ENCODE measurements around the gene PROK1.
"Not testable (repeated sequence)": the region's sequence is repeated elsewhere in the genome, so short reads cannot be mapped to it uniquely, and the experiment has no call there.

The PROK1 gene

GRCh38 chr1:110434946-110435345 lies 16.0 kb upstream of the PROK1 start:
- no peak for TF ChIP-seq CTCF (IDR thresholded peaks at IDR 0.05; ENCODE audit: insufficient read depth, missing control alignments)

GRCh38 chr1:110436635-110437034 lies 14.3 kb upstream of the PROK1 start:
- DNase-seq (ENCODE audit: insufficient read length, low spot score) = no peak
- TF ChIP-seq CTCF (IDR thresholded peaks at IDR 0.05; ENCODE audit: insufficient read depth, missing control alignments) = no peak

More at GRCh38 chr1:110434946-110435345, 16.0 kb upstream of the PROK1 start:
- DNase-seq (ENCODE audit: insufficient read length, low spot score) = no peak
- no peak for FAIRE-seq

GRCh38 chr1:110437645-110438299 lies 13.2 kb upstream of the PROK1 start:
- not testable (repeated sequence) for DNase-seq (ENCODE audit: insufficient read length, low spot score); FAIRE-seq

More at GRCh38 chr1:110436635-110437034, 14.3 kb upstream of the PROK1 start:
- no peak for FAIRE-seq

GRCh38 chr1:110438893-110439292 lies 12.1 kb upstream of the PROK1 start:
- DNase-seq (ENCODE audit: insufficient read length, low spot score) (no peak), FAIRE-seq (no peak)
- TF ChIP-seq CTCF (IDR thresholded peaks at IDR 0.05; ENCODE audit: insufficient read depth, missing control alignments) = no peak

- FAIRE-seq; DNase-seq (ENCODE audit: insufficient read length, low spot score): not testable (repeated sequence)
Observed at GRCh38 chr1:110439873-110440272, 11.1 kb upstream of the PROK1 start.

GRCh38 chr1:110440877-110441276 lies 10.1 kb upstream of the PROK1 start:
- DNase-seq (ENCODE audit: insufficient read length, low spot score) = no peak
- TF ChIP-seq CTCF (IDR thresholded peaks at IDR 0.05; ENCODE audit: insufficient read depth, missing control alignments) = no peak
- no peak for FAIRE-seq

GRCh38 chr1:110441888-110442287 lies 9.1 kb upstream of the PROK1 start:
- TF ChIP-seq CTCF (IDR thresholded peaks at IDR 0.05; ENCODE audit: insufficient read depth, missing control alignments) = no peak
- no peak for DNase-seq (ENCODE audit: insufficient read length, low spot score)
- no peak for FAIRE-seq

- no peak for FAIRE-seq
- no peak for DNase-seq (ENCODE audit: insufficient read length, low spot score)
- TF ChIP-seq CTCF (IDR thresholded peaks at IDR 0.05; ENCODE audit: insufficient read depth, missing control alignments) = no peak
Observed at GRCh38 chr1:110443451-110443850, 7.5 kb upstream of the PROK1 start.
